AG04450 (cell line): ENCODE results near the gene SLC46A3. TPM values are rescaled to one million over a fixed set of nuclear protein-coding genes. Genes with fewer than 3 reads are reported as not detected.
A peak's percentile ranks its signal among the peaks of the same experiment; 100 is the strongest.

Source experiments
- CTCF ChIA-PET: fragments of 300-600, 350-600 bp; formaldehyde crosslinking; extraction: SDS; loops from one replicate; lab custom pipeline; 2022; ENCODE audit warnings: antibody characterized with exemption, inconsistent platforms; lab: Charles Lee
- POLR2A ChIA-PET: fragments of 350-600 bp; formaldehyde crosslinking; extraction: SDS; loops from one replicate; lab custom pipeline; 2021; ENCODE audit warnings: antibody characterized with exemption, inconsistent platforms; lab: Yijun Ruan, JAX
- DNase-seq: peaks from one replicate; pipeline ENCODE4 v3.0.0-alpha.2; 2011; ENCODE audit warnings: low read depth, low spot score
- H3K27ac ChIP-seq: one replicate; pipeline ENCODE4 v1.5.1; 2012; ENCODE audit warnings: low read depth, low read length, control low read depth
- H3K27me3 ChIP-seq: one replicate; pipeline ENCODE4 v1.6.0; 2012; ENCODE audit warnings: low read length; ENCODE audit not compliant: control insufficient read depth, insufficient read depth
- H3K4me3 ChIP-seq: 2 replicates; pipeline ENCODE4 v1.5.1; 2011; ENCODE audit warnings: mild to moderate bottlenecking, low read depth, low read length, control low read depth
- H3K9me3 ChIP-seq: 2 replicates; pipeline ENCODE4 v1.5.1; 2012; ENCODE audit warnings: low read length; ENCODE audit not compliant: control insufficient read depth, insufficient read depth
- CTCF ChIP-seq: IDR thresholded peaks from 2 replicates; pipeline ENCODE4 v1.5.1; 2011; ENCODE audit warnings: low read depth, low read length, control low read depth, inconsistent platforms
- polyA minus RNA-seq: library from RNA; depleted of rRNA, polyadenylated mRNA; stranded (reverse); fragments of >200 nt; gene quantifications from 2 replicates; pipeline ENCODE4 v1.2.3, GENCODE V29; 2011; rRNA and poly(A)+ RNA removed
- polyA plus RNA-seq: library from polyadenylated mRNA; depleted of rRNA; stranded (reverse); fragments of >200 nt; gene quantifications from 2 replicates; pipeline ENCODE4 v1.2.3, GENCODE V29; 2011; rRNA removed

The SLC46A3 gene
- polyA plus RNA-seq (3.9 and 5.2 TPM in 2 replicates), polyA minus RNA-seq (1.6 and 2.3 TPM in 2 replicates)

GRCh38 chr13:28718543-28719226, at the start of gene SLC46A3:
Gene SLC46A3 (minus strand): TSS chr13:28718970. CDS start chr13:28717998, 972 bp downstream.
- peak; percentile 96 for DNase-seq
- ChIA-PET POLR2A (no interaction called here), CTCF (interaction anchor here (0.7 to 1.2 kb wide), 2 partner anchors 21 to 489 kb away, joined by 3 read pairs; no protein-coding TSS in a partner anchor)
- TF ChIP-seq CTCF = peak; percentile 21; the same call in 1 of the 2 replicates
- peak within 1 kb of the TSS; percentile 86 for H3K27ac ChIP-seq
- H3K4me3 ChIP-seq = peak within 1 kb of the TSS; percentile 73
- H3K27me3 ChIP-seq = no peaks in the 10 kb centered on the region
- H3K9me3 ChIP-seq = no peaks in the 10 kb centered on the region; the same call in 1 of the 2 replicates

DNA sequence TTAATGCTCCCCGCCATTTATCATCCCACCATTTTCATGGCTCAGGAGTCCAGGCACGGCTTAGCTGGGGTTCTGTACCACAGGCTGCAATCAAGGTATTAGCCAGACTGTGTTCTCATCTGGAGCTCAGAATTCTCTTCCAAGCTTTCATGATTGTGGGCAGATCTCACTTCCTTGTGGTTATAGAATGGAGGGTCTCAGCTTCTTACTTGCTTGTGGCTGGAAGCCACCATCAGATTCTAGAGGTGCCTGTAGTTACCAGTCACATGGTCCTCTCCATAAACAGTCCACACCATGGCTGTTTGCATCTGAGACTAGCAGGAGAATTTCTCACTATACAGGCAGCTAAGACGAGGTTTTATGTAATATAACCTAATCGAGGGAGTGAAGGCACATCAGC, 45.1 kb upstream of the SLC46A3 start:
- TF ChIP-seq CTCF = no peak
- peaks cover 7% of the 10 kb centered on the region for H3K27me3 ChIP-seq
- CTCF ChIA-PET = interaction anchor here (0.9 kb wide), 1 partner anchor 36 kb away, joined by 3 read pairs; no protein-coding TSS in a partner anchor
- DNase-seq = no peak
- H3K4me3 ChIP-seq = no peak overlapping the region
- peaks cover 3% of the 10 kb centered on the region; the same call in 1 of the 2 replicates for H3K9me3 ChIP-seq
- H3K27ac ChIP-seq = no peak overlapping the region
- POLR2A ChIA-PET = no interaction called here

DNA sequence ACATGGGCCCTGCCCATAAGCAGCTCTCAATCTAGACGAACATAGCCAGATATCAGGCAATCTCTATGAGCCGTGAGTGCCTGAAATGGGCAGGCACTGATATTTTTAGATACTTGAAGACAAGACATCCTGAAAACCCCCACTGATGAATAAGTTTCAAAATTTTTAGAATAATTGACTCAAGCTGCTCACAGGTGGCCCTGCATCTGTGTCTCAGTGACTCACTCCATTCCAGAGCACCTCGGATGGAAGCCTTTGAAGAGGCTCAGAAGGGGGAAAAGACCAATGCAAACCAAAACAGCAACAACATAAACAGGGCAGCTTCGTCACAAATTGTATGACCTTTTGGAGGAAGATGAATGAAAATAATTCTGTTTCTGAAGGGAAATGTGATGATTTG, 42.8 kb upstream of the SLC46A3 start:
- CTCF ChIA-PET = no interaction called here
- POLR2A ChIA-PET = no interaction called here
- no peak overlapping the region for H3K27ac ChIP-seq
- H3K9me3 ChIP-seq = peaks cover 3% of the 10 kb centered on the region; the same call in 1 of the 2 replicates
- no peak overlapping the region for H3K4me3 ChIP-seq
- peaks cover 7% of the 10 kb centered on the region for H3K27me3 ChIP-seq
- no peak for DNase-seq
- TF ChIP-seq CTCF = no peak

DNA sequence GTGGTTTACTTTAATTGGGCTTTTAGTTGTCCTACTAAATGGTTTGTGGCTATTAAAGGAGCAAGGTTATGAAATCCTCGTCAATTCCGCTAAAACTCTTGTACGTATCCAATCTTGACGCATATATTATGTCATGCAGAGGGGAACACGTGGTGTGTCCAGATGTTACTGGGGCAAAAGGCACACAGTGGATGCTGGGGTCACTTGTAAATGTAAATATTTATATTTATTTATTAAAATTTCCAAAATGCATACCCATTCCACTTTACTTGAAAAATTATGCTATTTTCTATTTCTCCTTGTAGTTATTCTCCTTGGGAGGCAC, 36.7 kb upstream of the SLC46A3 start:
- DNase-seq = no peak
- Histone ChIP-seq H3K4me3 (no peak overlapping the region), H3K9me3 (peaks cover 8% of the 10 kb centered on the region), H3K27me3 (no peaks in the 10 kb centered on the region), H3K27ac (no peak overlapping the region)
- TF ChIP-seq CTCF = no peak
- CTCF ChIA-PET = interaction anchor here (0.7 to 0.9 kb wide), 2 partner anchors 75 to 301 kb away, joined by 3 to 6 read pairs; no protein-coding TSS in a partner anchor
- POLR2A ChIA-PET = no interaction called here
